Neural cell (in vitro differentiated cells): ENCODE measurements around the gene STK38.

Experiments used
- CTCF ChIP-seq: fragments of 450-650 bp; IDR thresholded peaks from 2 replicates; pipeline ENCODE4 v1.5.1; 2014; ENCODE audit warnings: antibody characterized with exemption, mild to moderate bottlenecking, moderate library complexity; ENCODE audit not compliant: poor library complexity, severe bottlenecking
- EP300 ChIP-seq: fragments of 450-650 bp; conservative IDR thresholded peaks from 2 replicates; pipeline ENCODE4 v1.6.1; 2014; ENCODE audit warnings: antibody characterized with exemption, mild to moderate bottlenecking, moderate library complexity; ENCODE audit not compliant: poor library complexity, severe bottlenecking
- EZH2 ChIP-seq: fragments of 200-600, 300-800 bp; shearing (Covaris generic), sonication (generic); IDR thresholded peaks from 2 replicates; pipeline ENCODE4 v1.6.1; 2014; ENCODE audit warnings: antibody characterized with exemption, low read length, borderline replicate concordance, mild to moderate bottlenecking; ENCODE audit not compliant: insufficient read depth, poor library complexity, severe bottlenecking
- MXI1 ChIP-seq: fragments of 450-650 bp; conservative IDR thresholded peaks from 2 replicates; pipeline ENCODE4 v1.6.1; 2014; ENCODE audit warnings: antibody characterized with exemption, mild to moderate bottlenecking; ENCODE audit not compliant: poor library complexity, severe bottlenecking
- POLR2AphosphoS5 ChIP-seq: IDR thresholded peaks from 2 replicates; pipeline ENCODE4 v1.6.1; 2012
- RAD21 ChIP-seq: fragments of 450-650 bp; conservative IDR thresholded peaks from 2 replicates; pipeline ENCODE4 v1.6.1; 2014; ENCODE audit warnings: antibody characterized with exemption, mild to moderate bottlenecking, moderate library complexity
- REST ChIP-seq: IDR thresholded peaks from 2 replicates; pipeline ENCODE4 v1.6.1; 2012; ENCODE audit warnings: borderline replicate concordance
- SMC3 ChIP-seq: fragments of 450-650 bp; conservative IDR thresholded peaks from 2 replicates; pipeline ENCODE4 v1.6.1; 2014; ENCODE audit warnings: antibody characterized with exemption, mild to moderate bottlenecking, moderate library complexity; ENCODE audit not compliant: poor library complexity
- TAF1 ChIP-seq: IDR thresholded peaks from 2 replicates; pipeline ENCODE4 v1.6.1; 2012; ENCODE audit warnings: low read depth

GRCh38 chr6:36506611-36507010, 40.7 kb downstream of the STK38 start:
- no peak for TF ChIP-seq EZH2
- TF ChIP-seq CTCF = no peak
- TF ChIP-seq POLR2AphosphoS5 = no peak
- no peak for TF ChIP-seq TAF1
- no peak for TF ChIP-seq MXI1
- TF ChIP-seq EP300 = no peak
- TF ChIP-seq SMC3 = no peak
- no peak for TF ChIP-seq RAD21
- no peak for TF ChIP-seq REST
